ENCODE measurements around the gene KMT2A. TPM values are rescaled to one million over a fixed set of nuclear protein-coding genes. Genes with fewer than 3 reads are reported as not detected.

Gene KMT2A
- total RNA-seq, 1 experiment from 2014 or later: 62.0 TPM

DNA sequence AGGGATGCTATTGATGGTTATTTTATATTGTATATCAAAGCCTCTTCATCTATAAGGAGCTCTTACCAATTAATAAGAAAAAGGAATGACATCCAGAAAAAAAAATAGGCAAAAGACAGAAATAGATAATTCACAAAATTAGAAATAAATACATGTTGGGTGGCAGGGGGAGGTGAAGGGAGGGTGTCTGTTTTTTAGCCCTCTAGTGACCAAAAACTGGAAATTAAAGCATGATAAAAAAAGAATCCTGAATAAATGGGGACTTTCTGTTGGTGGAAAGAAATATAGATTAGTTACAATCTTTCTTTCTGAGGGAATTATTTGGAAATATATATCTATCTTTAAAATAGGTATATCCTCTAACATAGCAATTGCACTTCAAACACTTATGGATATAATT, 49.0 kb downstream of the KMT2A start:
- Histone ChIP-seq H2BK5ac (ENCODE audit: insufficient read length, low read length) (no peak overlapping the region), H3K56ac (ENCODE audit: insufficient read length, low read depth, low read length) (no peak overlapping the region), H3K23me2 (ENCODE audit: insufficient read length, low read depth, low read length, poor library complexity, severe bottlenecking) (no peaks in the 10 kb centered on the region), H3K18ac (ENCODE audit: insufficient read length, low read depth, low read length) (no peak overlapping the region), H3K4me2 (ENCODE audit: insufficient read depth, insufficient read length, low read length) (no peak overlapping the region), H4K5ac (ENCODE audit: insufficient read length, low read depth, low read length) (no peak overlapping the region), H4K91ac (ENCODE audit: insufficient read length, low read depth, low read length) (no peak overlapping the region), H3K4ac (ENCODE audit: low read depth, low read length) (no peak overlapping the region), H3K9ac (ENCODE audit: extremely low read depth, insufficient read length, low read length) (no peak overlapping the region), H3K27ac (ENCODE audit: insufficient read length, low read depth, low read length) (no peak overlapping the region), H2BK12ac (ENCODE audit: insufficient read length, low read depth, low read length) (no peak overlapping the region), H3K9me3 (ENCODE audit: control insufficient read depth, low read depth, low read length) (no peaks in the 10 kb centered on the region), H3K23ac (ENCODE audit: insufficient read length, low read depth, low read length) (no peak overlapping the region), H2BK120ac (ENCODE audit: low read depth, low read length, poor library complexity, severe bottlenecking) (no peak overlapping the region), H2AFZ (ENCODE audit: low read length) (no peak overlapping the region), H4K8ac (replicated peaks; ENCODE audit: insufficient read length, low read depth, low read length) (no peak overlapping the region), H2BK15ac (ENCODE audit: low read depth, low read length) (no peak overlapping the region), H3K4me1 (ENCODE audit: insufficient read depth, low read length) (no peaks in the 10 kb centered on the region), H4K20me1 (ENCODE audit: control insufficient read depth, insufficient read depth, insufficient read length) (no peaks in the 10 kb centered on the region), H3K79me1 (ENCODE audit: insufficient read depth, low read depth, low read length, poor library complexity, severe bottlenecking) (no peaks in the 10 kb centered on the region), H3T11ph (ENCODE audit: low read length) (no peak overlapping the region), H3K27me3 (ENCODE audit: insufficient read depth, low read length) (no peaks in the 10 kb centered on the region), H3K79me2 (ENCODE audit: insufficient read depth, low read length) (no peaks in the 10 kb centered on the region), H2BK20ac (ENCODE audit: low read depth, low read length, poor library complexity, severe bottlenecking) (no peak overlapping the region), H3K14ac (ENCODE audit: insufficient read depth, low read length) (no peak overlapping the region), H2AK5ac (ENCODE audit: insufficient read length, low read length) (no peak overlapping the region)
- no peaks in the 10 kb centered on the region for H3K9me3 Mint-ChIP-seq
- no peaks in the 10 kb centered on the region for H3K4me1 Mint-ChIP-seq
- no peaks in the 10 kb centered on the region for H3K27me3 Mint-ChIP-seq (ENCODE audit: low read depth)
- peaks cover 30 to 75% (median 74%) of the 10 kb centered on the region in 3 experiments for H3K36me3 Mint-ChIP-seq (ENCODE audit: insufficient read depth in 1 of 3, low read depth in 3 of 3)
- no peak overlapping the region for H3K27ac Mint-ChIP-seq
- no peak overlapping the region for H3K4me3 Mint-ChIP-seq
- TF ChIP-seq, protein P1, sequence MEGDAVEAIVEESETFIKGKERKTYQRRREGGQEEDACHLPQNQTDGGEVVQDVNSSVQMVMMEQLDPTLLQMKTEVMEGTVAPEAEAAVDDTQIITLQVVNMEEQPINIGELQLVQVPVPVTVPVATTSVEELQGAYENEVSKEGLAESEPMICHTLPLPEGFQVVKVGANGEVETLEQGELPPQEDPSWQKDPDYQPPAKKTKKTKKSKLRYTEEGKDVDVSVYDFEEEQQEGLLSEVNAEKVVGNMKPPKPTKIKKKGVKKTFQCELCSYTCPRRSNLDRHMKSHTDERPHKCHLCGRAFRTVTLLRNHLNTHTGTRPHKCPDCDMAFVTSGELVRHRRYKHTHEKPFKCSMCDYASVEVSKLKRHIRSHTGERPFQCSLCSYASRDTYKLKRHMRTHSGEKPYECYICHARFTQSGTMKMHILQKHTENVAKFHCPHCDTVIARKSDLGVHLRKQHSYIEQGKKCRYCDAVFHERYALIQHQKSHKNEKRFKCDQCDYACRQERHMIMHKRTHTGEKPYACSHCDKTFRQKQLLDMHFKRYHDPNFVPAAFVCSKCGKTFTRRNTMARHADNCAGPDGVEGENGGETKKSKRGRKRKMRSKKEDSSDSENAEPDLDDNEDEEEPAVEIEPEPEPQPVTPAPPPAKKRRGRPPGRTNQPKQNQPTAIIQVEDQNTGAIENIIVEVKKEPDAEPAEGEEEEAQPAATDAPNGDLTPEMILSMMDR (conservative IDR thresholded peaks at IDR 0.05): no peak; the same call in 2 of the 3 replicates
- no peak for DNase-seq
